AG10803 (cell line): ENCODE results near the gene AFG1L.

Experiments
- DNase-seq: peaks from one replicate; pipeline ENCODE4 v3.0.0; 2010; ENCODE audit warnings: low read depth
- H3K4me3 ChIP-seq: 2 replicates; pipeline ENCODE4 v1.5.1; 2011; ENCODE audit warnings: mild to moderate bottlenecking, low read length, control low read depth
- TF ChIP-seq, protein P1 (sequence below): conservative IDR thresholded peaks from 2 replicates; pipeline ENCODE4 v1.5.1; 2011; ENCODE audit warnings: mild to moderate bottlenecking, low read length, control low read depth, inconsistent platforms

AFG1L gene

DNA sequence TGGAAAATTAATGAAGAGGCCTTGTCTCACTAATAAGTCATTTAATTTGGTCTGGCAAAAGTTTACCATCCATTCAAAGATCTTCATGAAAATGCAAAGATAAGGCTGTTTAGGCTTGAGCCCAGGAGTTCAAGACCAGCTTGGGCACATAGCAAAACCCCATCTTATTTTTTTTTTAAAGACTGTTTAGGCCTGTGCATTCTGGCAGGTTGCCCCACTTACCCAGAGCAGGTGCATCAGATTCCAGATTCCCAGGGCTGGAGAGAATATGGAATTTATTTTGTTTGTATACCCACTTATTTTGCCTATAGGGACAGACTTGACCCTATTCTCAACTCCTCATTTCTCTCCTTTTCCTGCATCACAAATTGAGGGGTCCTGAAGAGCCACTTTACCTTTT, 271.6 kb downstream of the AFG1L start:
- DNase-seq = no peak
- no peak overlapping the region for H3K4me3 ChIP-seq
- TF ChIP-seq, protein P1, sequence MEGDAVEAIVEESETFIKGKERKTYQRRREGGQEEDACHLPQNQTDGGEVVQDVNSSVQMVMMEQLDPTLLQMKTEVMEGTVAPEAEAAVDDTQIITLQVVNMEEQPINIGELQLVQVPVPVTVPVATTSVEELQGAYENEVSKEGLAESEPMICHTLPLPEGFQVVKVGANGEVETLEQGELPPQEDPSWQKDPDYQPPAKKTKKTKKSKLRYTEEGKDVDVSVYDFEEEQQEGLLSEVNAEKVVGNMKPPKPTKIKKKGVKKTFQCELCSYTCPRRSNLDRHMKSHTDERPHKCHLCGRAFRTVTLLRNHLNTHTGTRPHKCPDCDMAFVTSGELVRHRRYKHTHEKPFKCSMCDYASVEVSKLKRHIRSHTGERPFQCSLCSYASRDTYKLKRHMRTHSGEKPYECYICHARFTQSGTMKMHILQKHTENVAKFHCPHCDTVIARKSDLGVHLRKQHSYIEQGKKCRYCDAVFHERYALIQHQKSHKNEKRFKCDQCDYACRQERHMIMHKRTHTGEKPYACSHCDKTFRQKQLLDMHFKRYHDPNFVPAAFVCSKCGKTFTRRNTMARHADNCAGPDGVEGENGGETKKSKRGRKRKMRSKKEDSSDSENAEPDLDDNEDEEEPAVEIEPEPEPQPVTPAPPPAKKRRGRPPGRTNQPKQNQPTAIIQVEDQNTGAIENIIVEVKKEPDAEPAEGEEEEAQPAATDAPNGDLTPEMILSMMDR = no peak

DNA sequence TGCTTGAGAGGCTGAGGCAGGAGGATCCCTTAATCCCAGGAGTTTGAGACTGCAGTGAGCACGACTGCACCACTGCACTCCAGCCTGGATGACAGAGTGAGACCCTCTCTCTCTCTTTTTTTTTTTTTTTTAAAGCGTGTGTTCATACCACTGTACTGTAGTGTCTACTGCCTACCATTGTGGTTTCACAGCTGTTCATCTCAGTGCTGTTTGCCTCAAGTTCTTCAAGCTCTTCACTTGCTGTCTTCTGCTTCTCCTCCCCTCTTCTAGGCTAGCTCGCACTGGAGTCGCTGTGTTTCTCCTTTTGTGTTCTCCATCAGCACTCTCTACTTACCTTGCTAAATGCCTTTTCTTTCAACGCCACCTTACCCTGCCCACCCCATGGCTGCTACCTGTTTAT, 273.2 kb downstream of the AFG1L start:
- no peak for DNase-seq
- H3K4me3 ChIP-seq = no peak overlapping the region
- TF ChIP-seq, protein P1 = no peak

DNA sequence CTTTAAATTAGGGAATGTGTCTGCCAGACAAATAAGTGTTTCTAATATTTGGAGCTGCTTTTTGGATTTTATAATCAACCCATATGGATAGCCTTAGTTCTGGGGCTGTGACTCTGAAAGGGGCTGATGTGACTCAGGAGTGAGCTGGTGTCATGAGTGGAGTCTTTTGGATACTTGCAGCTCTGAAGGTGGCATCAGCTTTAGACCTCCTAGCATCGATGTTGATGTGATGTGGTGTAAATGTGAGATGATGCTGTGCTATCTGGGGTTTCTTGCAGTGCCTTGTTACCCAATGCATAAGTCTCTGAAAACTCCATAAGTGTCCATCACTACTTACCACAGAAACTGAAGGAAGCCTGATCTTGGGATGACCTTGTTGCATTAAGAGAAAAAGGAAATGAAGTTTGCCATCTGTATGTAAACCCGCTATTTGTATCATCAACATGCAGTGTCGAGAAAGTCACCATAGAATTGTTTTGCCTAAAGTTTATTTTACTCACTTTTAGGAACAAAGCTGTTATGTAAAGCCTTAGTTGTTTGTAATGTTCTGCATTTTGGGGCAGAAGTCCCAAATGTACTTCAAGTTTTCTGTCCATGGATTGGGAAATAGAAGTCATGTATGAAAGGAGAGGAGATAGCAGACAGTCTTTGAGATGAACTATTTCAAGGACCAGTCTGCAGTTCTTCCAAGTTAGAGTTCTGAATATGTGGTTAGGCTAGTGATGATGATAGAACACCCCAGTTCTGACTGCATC, 273.9 kb downstream of the AFG1L start:
- H3K4me3 ChIP-seq = no peak overlapping the region
- no peak for DNase-seq

DNA sequence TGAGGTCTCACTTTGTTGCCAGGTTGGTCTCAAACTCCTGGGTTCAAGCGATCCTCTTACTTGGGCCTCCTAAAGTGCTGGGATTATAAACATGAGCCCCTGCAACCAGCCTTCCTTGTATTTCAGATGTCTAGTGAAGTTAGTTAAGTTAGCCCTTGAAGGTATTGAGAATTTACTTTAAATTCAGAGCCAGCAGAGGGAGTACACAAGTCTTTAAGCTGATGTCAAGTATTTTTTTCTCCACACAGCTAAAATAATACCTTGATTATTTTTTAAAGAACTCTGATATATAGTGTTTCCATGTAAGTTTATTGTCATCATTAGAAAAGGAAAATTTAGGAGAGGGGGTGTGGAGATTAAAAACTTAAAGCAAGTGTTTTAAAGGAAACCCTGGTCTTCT, 275.7 kb downstream of the AFG1L start:
- DNase-seq = no peak
- TF ChIP-seq, protein P1 = no peak
- H3K4me3 ChIP-seq = no peak overlapping the region

More for the DNA sequence above, 273.9 kb downstream of the AFG1L start:
- TF ChIP-seq, protein P1 = no peak

DNA sequence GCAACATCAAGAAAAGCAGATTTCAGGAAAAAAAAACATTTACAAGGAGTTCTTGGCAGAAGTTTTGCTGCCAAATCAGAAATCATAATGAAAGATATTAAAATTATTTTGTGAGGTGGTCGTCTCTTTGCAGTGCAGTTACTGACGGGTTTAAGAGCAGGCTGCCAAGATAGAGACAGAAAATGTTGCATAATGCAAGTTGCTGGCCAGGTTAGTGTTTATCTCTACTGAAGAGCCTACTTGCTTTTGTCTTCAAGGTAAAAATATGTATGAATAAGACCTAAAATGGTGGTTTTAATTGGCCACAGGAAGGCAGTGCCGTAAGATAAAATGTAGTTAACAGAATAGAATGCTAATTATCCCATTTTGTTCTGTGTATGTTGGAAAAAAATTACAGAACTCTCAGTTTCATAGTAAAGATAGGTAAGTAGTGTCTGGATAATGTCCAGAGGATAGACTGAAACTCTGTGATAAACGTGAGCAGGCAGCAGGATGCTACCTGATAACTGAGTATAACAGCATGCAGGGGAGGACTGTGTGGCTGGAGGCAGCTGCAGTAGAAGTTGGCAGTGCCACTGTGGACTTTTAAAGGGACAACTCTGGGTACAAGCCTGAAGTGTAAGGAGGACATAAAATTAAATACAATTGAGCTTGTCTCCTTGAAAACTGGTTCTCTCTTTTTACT, 279.7 kb downstream of the AFG1L start:
- TF ChIP-seq, protein P1 = no peak
- DNase-seq = no peak
- no peak overlapping the region for H3K4me3 ChIP-seq
